ENCODE measurements around the gene NAP1L4. TPM values are rescaled to one million over a fixed set of nuclear protein-coding genes. Genes with fewer than 3 reads are reported as not detected.

Gene NAP1L4
- total RNA-seq, 1 experiment from 2014 or later: 212 TPM

DNA sequence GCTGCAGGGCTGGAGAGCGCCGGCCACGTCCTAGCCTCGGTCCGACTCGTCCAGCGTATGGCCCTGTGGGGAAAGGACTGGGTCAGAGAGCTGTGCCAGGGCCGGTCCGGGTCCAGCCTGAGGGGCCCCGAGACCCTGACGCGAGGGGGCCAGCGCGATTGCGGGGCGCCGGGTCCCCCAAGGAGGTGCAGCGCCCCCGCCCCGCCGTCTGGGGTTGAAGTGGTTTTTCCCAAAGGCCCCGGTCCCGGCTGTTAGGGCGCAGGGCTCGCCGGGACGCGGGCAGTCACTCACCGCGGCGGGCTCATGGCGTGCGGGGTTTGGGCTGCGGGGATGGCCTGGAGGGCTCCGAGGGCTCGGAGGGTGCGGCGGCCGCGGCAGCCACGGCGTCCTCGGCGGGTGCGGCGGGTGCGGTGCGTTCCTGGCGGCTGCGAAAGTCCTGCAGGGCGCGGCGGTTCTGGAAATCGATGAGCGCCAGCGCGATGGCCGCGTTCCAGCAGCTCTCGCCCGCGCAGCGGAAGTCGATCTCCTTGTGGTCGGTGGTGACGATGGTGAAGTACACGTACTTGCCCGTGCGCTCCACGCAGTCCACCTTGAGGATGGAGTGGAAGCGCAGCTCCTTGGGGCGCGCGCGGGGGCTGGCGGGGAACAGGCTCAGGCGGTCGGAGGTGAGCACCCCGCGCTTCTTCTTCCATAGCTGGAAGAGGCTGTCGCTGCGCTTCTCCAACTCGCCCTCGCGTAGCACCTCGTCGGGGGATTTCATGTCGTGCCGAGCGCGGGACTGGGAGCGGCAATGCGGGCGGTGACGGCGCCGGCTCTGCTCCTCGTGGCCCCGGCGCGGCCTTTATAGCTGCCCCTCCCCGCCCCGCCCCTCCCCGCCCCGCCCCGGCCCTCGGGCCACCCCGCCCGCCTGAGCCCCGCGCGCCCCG is 63.3 kb downstream of the NAP1L4 start, which contains the start of gene PHLDA2:
TSS of gene PHLDA2 (minus strand) at position 816 of the 926 bp plus-strand sequence. CDS start at position 760, 56 bp downstream.
- H3K27ac ChIP-seq (ENCODE audit: insufficient read length, low read depth, low read length): no peak within 1 kb of the TSS
- H3K9me3 ChIP-seq (ENCODE audit: control insufficient read depth, low read depth, low read length): no peaks in the 10 kb centered on the region
- peaks cover 18% of the 10 kb centered on the region; the same call in 1 of the 2 replicates for H3K27me3 ChIP-seq (ENCODE audit: insufficient read depth, low read length)
- H3K14ac ChIP-seq (ENCODE audit: insufficient read depth, low read length): peak within 1 kb of the TSS; percentile 73
- H4K91ac ChIP-seq (ENCODE audit: insufficient read length, low read depth, low read length): no peak within 1 kb of the TSS
- no peak within 1 kb of the TSS for H3T11ph ChIP-seq (ENCODE audit: low read length)
- H3K9me3 Mint-ChIP-seq: peaks cover 0 to 2% of the 10 kb centered on the region in 2 experiments; a peak in 3 of 5 replicates
- H3K36me3 Mint-ChIP-seq (ENCODE audit: insufficient read depth in 1 of 3, low read depth in 3 of 3): peaks cover 0 to 5% (median 0%) of the 10 kb centered on the region in 3 experiments; a peak in 1 of 7 replicates
- peak within 1 kb of the TSS; percentile 70 for H3K18ac ChIP-seq (ENCODE audit: insufficient read length, low read depth, low read length)
- peaks cover 6 to 8% of the 10 kb centered on the region in 2 experiments for H3K4me1 Mint-ChIP-seq
- H3K56ac ChIP-seq (ENCODE audit: insufficient read length, low read depth, low read length): no peak within 1 kb of the TSS
- no peaks in the 10 kb centered on the region for H3K79me1 ChIP-seq (ENCODE audit: insufficient read depth, low read depth, low read length, poor library complexity, severe bottlenecking)
- H3K4ac ChIP-seq (ENCODE audit: low read depth, low read length): no peak within 1 kb of the TSS
- no peaks in the 10 kb centered on the region for H3K4me1 ChIP-seq (ENCODE audit: insufficient read depth, low read length)
- H4K8ac ChIP-seq (replicated peaks; ENCODE audit: insufficient read length, low read depth, low read length): no peak within 1 kb of the TSS
- TF ChIP-seq, protein P1, sequence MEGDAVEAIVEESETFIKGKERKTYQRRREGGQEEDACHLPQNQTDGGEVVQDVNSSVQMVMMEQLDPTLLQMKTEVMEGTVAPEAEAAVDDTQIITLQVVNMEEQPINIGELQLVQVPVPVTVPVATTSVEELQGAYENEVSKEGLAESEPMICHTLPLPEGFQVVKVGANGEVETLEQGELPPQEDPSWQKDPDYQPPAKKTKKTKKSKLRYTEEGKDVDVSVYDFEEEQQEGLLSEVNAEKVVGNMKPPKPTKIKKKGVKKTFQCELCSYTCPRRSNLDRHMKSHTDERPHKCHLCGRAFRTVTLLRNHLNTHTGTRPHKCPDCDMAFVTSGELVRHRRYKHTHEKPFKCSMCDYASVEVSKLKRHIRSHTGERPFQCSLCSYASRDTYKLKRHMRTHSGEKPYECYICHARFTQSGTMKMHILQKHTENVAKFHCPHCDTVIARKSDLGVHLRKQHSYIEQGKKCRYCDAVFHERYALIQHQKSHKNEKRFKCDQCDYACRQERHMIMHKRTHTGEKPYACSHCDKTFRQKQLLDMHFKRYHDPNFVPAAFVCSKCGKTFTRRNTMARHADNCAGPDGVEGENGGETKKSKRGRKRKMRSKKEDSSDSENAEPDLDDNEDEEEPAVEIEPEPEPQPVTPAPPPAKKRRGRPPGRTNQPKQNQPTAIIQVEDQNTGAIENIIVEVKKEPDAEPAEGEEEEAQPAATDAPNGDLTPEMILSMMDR (conservative IDR thresholded peaks at IDR 0.05): no peak
- H2AFZ ChIP-seq (ENCODE audit: low read length): no peak within 1 kb of the TSS
- DNase-seq: peak; percentile 67
- H3K23me2 ChIP-seq (ENCODE audit: insufficient read length, low read depth, low read length, poor library complexity, severe bottlenecking): peaks cover 10% of the 10 kb centered on the region
- H3K9ac ChIP-seq (ENCODE audit: extremely low read depth, insufficient read length, low read length): peak within 1 kb of the TSS; percentile 25
- no peak within 1 kb of the TSS for H2BK12ac ChIP-seq (ENCODE audit: insufficient read length, low read depth, low read length)
- no peak within 1 kb of the TSS for H2BK120ac ChIP-seq (ENCODE audit: low read depth, low read length, poor library complexity, severe bottlenecking)
- no peak within 1 kb of the TSS for H4K5ac ChIP-seq (ENCODE audit: insufficient read length, low read depth, low read length)
- peak within 1 kb of the TSS; percentile 79 to 89 for H3K4me3 Mint-ChIP-seq
- no peak within 1 kb of the TSS for H2BK15ac ChIP-seq (ENCODE audit: low read depth, low read length)
- H2BK20ac ChIP-seq (ENCODE audit: low read depth, low read length, poor library complexity, severe bottlenecking): no peak within 1 kb of the TSS
- no CpG with 5 or more reads among the region's 113 CpGs for WGBS (ENCODE audit: extremely low coverage, insufficient read length, low lambda C conversion rate)
- H4K20me1 ChIP-seq (ENCODE audit: control insufficient read depth, insufficient read depth, insufficient read length): no peaks in the 10 kb centered on the region
- H3K23ac ChIP-seq (ENCODE audit: insufficient read length, low read depth, low read length): no peak within 1 kb of the TSS
- H3K27me3 Mint-ChIP-seq (ENCODE audit: low read depth): peaks cover 37% of the 10 kb centered on the region
- H3K27ac Mint-ChIP-seq: peak within 1 kb of the TSS in 1 of 3 experiments; percentile 79; a peak in 2 of 7 replicates
- no peak within 1 kb of the TSS for H2AK5ac ChIP-seq (ENCODE audit: insufficient read length, low read length)
- H3K79me2 ChIP-seq (ENCODE audit: insufficient read depth, low read length): no peaks in the 10 kb centered on the region
- H3K4me2 ChIP-seq (ENCODE audit: insufficient read depth, insufficient read length, low read length): peak within 1 kb of the TSS; percentile 79
- no peak within 1 kb of the TSS for H2BK5ac ChIP-seq (ENCODE audit: insufficient read length, low read length)

Measured in H9 (cell line).